H1 (cell line): ENCODE results near the gene LCE2B.

Source experiments
- EP300 ChIP-seq, 2 experiments: IDR thresholded peaks; 1 replicate in 1 of 2; 2 replicates in 1 of 2; pipeline ENCODE4 v1.6.1; 2011 to 2012; ENCODE audit warnings: low read depth in 2 of 2, low read length in 2 of 2, mild to moderate bottlenecking in 2 of 2, borderline replicate concordance in 1 of 2, inconsistent platforms in 1 of 2, moderate library complexity in 1 of 2
- POLR2A ChIP-seq, 2 experiments: IDR thresholded peaks; 1 replicate in 1 of 2; 2 replicates in 1 of 2; pipeline ENCODE4 v1.6.1; 2011; ENCODE audit warnings: low read depth in 2 of 2, low read length in 2 of 2, mild to moderate bottlenecking in 2 of 2; ENCODE audit errors: control extremely low read depth in 1 of 2
- POLR2AphosphoS5 ChIP-seq: IDR thresholded peaks from 2 replicates; pipeline ENCODE4 v1.6.1; 2011; ENCODE audit warnings: low read depth, low read length
- SP1 ChIP-seq: IDR thresholded peaks from 2 replicates; pipeline ENCODE4 v1.6.1; 2011; ENCODE audit warnings: low read depth, low read length
- SP2 ChIP-seq: IDR thresholded peaks from 2 replicates; pipeline ENCODE4 v1.6.1; 2012; ENCODE audit warnings: mild to moderate bottlenecking, low read length, inconsistent platforms
- TAF1 ChIP-seq: IDR thresholded peaks from 2 replicates; pipeline ENCODE4 v1.6.1; 2011; ENCODE audit warnings: mild to moderate bottlenecking, low read depth, low read length
- TF ChIP-seq, protein P1 (sequence below), 3 experiments: IDR thresholded peaks; 1 replicate in 2 of 3; 2 replicates in 1 of 3; pipeline versions ENCODE4 v1.5.1 to v1.6.1; 2011; ENCODE audit warnings: low read length in 3 of 3, mild to moderate bottlenecking in 3 of 3, inconsistent platforms in 2 of 3, low read depth in 1 of 3, moderate library complexity in 1 of 3; ENCODE audit not compliant: insufficient read depth in 1 of 3; ENCODE audit errors: control extremely low read depth in 1 of 3

DNA sequence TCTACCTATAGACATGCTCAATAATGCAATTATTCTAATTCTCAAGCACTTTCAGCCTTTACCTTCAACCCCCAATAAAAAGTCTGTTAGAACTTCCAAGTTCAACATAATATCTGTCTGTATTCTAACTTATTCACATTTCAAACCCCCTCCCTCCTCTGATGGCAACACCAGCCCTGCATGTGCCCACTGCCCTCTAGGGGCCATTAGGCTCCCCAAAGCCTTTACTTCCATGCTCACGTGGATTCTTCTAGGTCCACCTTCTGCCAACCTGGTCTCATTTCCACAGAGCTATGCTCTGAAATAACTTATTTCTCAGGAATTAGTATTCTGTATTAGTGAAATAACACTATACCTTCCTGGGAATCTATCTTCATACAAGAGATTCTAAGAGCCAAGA is 49.7 kb downstream of the LCE2B start:
- TF ChIP-seq EP300 (IDR thresholded peaks at IDR 0.05; ENCODE audit: borderline replicate concordance in 1 of 2, low read depth in 2 of 2, low read length in 2 of 2) (no peak), TAF1 (no peak), POLR2AphosphoS5 (no peak), POLR2A (IDR thresholded peaks at IDR 0.05; ENCODE audit: control extremely low read depth in 1 of 2, low read depth in 2 of 2, low read length in 2 of 2) (no peak), SP1 (no peak), SP2 (no peak)
- TF ChIP-seq, protein P1, sequence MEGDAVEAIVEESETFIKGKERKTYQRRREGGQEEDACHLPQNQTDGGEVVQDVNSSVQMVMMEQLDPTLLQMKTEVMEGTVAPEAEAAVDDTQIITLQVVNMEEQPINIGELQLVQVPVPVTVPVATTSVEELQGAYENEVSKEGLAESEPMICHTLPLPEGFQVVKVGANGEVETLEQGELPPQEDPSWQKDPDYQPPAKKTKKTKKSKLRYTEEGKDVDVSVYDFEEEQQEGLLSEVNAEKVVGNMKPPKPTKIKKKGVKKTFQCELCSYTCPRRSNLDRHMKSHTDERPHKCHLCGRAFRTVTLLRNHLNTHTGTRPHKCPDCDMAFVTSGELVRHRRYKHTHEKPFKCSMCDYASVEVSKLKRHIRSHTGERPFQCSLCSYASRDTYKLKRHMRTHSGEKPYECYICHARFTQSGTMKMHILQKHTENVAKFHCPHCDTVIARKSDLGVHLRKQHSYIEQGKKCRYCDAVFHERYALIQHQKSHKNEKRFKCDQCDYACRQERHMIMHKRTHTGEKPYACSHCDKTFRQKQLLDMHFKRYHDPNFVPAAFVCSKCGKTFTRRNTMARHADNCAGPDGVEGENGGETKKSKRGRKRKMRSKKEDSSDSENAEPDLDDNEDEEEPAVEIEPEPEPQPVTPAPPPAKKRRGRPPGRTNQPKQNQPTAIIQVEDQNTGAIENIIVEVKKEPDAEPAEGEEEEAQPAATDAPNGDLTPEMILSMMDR (IDR thresholded peaks at IDR 0.05; ENCODE audit: control extremely low read depth in 1 of 3, insufficient read depth in 1 of 3, low read depth in 1 of 3, low read length in 3 of 3), result no peak
